K562 (cell line): ENCODE data around the gene ERFL. TPM values are rescaled to one million over a fixed set of nuclear protein-coding genes. Genes with fewer than 3 reads are reported as not detected.

Source experiments
- ATF7 ChIP-seq: fragments of 450-650 bp; IDR thresholded peaks from 2 replicates; pipeline ENCODE4 v1.7.1; 2014; ENCODE audit warnings: mild to moderate bottlenecking, moderate library complexity
- GATAD2A ChIP-seq: fragments of 450-650 bp; IDR thresholded peaks from 2 replicates; pipeline ENCODE4 v1.6.1; 2017
- KDM4B ChIP-seq, 2 experiments: fragments of 450-650 bp in 1 of 2; sonication (generic) in 1 of 2; IDR thresholded peaks; 2 replicates each; pipeline ENCODE4 v1.6.1; 2016 to 2017; ENCODE audit warnings: borderline replicate concordance in 2 of 2, antibody characterized with exemption in 1 of 2, low read depth in 1 of 2, mild to moderate bottlenecking in 1 of 2
- KLF13 ChIP-seq: fragments of 450-650 bp; IDR thresholded peaks from 2 replicates; pipeline ENCODE4 v1.6.1; 2016; ENCODE audit warnings: missing genetic modification characterization, low read depth, mild to moderate bottlenecking, missing compliant biosample characterization, moderate library complexity, borderline replicate concordance
- KLF16 ChIP-seq: IDR thresholded peaks from 2 replicates; pipeline ENCODE4 v1.6.1; 2016; ENCODE audit warnings: antibody characterized with exemption
- NRF1 ChIP-seq, 2 experiments: fragments of 450-650 bp; IDR thresholded peaks in 1 of 2; conservative IDR thresholded peaks in 1 of 2; 2 replicates each; pipeline ENCODE4 v1.6.1; 2014; ENCODE audit warnings: mild to moderate bottlenecking in 2 of 2
- POLR2G ChIP-seq: fragments of 200-400 bp; formaldehyde crosslinking; IDR thresholded peaks from 2 replicates; pipeline ENCODE4 v1.6.1; 2017; ENCODE audit warnings: low read depth, mild to moderate bottlenecking, antibody characterized with exemption, low read length, moderate library complexity
- POU5F1 ChIP-seq: fragments of 150-350 bp; IDR thresholded peaks from 2 replicates; pipeline ENCODE4 v1.6.1; 2014; ENCODE audit warnings: borderline replicate concordance, low read length, low read depth, mild to moderate bottlenecking; ENCODE audit not compliant: partially characterized antibody
- PRPF4 ChIP-seq: fragments of 200-400 bp; formaldehyde crosslinking; IDR thresholded peaks from one replicate; pipeline ENCODE4 v1.6.1; 2017; ENCODE audit warnings: low read length, low read depth, mild to moderate bottlenecking; ENCODE audit not compliant: insufficient read depth, poor library complexity, severe bottlenecking
- RBM34 ChIP-seq: fragments of 200-400 bp; formaldehyde crosslinking; IDR thresholded peaks from 2 replicates; pipeline ENCODE4 v1.6.1; 2018; ENCODE audit warnings: low read length, borderline replicate concordance; ENCODE audit not compliant: insufficient read depth
- REST ChIP-seq, 2 experiments: fragments of 450-650 bp; formaldehyde crosslinking in 1 of 2; IDR thresholded peaks; 2 replicates each; pipeline versions ENCODE4 v1.4.0 to v1.6.1; 2014 to 2020; ENCODE audit warnings: mild to moderate bottlenecking in 2 of 2, borderline replicate concordance in 1 of 2, low read depth in 1 of 2
- SUPT5H ChIP-seq: fragments of 450-650 bp; IDR thresholded peaks from 2 replicates; pipeline ENCODE4 v1.6.1; 2016
- TBP ChIP-seq: optimal IDR thresholded peaks from 2 replicates; pipeline ENCODE3; 2011; ENCODE audit warnings: low read depth, low read length, improper control_type of control experiment
- ZNF77 ChIP-seq: fragments of 250-450 bp; sonication (Bioruptor Pico); IDR thresholded peaks from 2 replicates; pipeline ENCODE4 v1.5.0; 2020
- ZNF778 ChIP-seq: fragments of 450-650 bp; formaldehyde crosslinking; IDR thresholded peaks from 2 replicates; pipeline ENCODE4 v1.4.0; 2020; ENCODE audit warnings: mild to moderate bottlenecking, moderate library complexity
- polyA plus RNA-seq, 8 experiments: library from polyadenylated mRNA; depleted of rRNA in 4 of 8; stranded (reverse) in 5 of 8; unstranded in 3 of 8; fragments of >200 nt; fragmentation: Nextera tagmentation in 2 of 8; fragmentation: Illumina TruSeq in 1 of 8; extraction: Ambion mirVana in 2 of 8; extraction: Trizol in 1 of 8; gene quantifications; 2 replicates each; pipeline versions ENCODE4 v1.2.1 to v1.2.3, GENCODE V29; 2011 to 2014; ENCODE audit warnings: inconsistent platforms in 1 of 8, missing spikeins in 1 of 8
- total RNA-seq, 7 experiments: library from RNA; depleted of rRNA in 6 of 7; stranded (reverse); fragments of >200 nt in 6 of 7; fragmentation: Illumina TruSeq in 2 of 7; extraction: Trizol in 2 of 7; gene quantifications; 2 replicates each; pipeline versions ENCODE4 v1.2.1 to v1.2.3, GENCODE V29; 2011 to 2021; ENCODE audit warnings: low replicate concordance in 1 of 7
- TF ChIP-seq, protein P1 (sequence below), 2 experiments: fragments of 450-650 bp in 1 of 2; IDR thresholded peaks; 2 replicates each; pipeline ENCODE4 v1.6.1; 2011 to 2017; ENCODE audit warnings: low read depth in 2 of 2, antibody characterized with exemption in 1 of 2, borderline replicate concordance in 1 of 2, low read length in 1 of 2, mild to moderate bottlenecking in 1 of 2, mixed read lengths in 1 of 2; ENCODE audit not compliant: control insufficient read depth in 1 of 2

The ERFL gene
- total and polyA plus RNA-seq, 9 of the 15 experiments (the other 6 are each of a cell fraction or from before 2014, with no cell fraction given): 0.07 to 0.75 (median 0.32) TPM; not detected in 4

DNA sequence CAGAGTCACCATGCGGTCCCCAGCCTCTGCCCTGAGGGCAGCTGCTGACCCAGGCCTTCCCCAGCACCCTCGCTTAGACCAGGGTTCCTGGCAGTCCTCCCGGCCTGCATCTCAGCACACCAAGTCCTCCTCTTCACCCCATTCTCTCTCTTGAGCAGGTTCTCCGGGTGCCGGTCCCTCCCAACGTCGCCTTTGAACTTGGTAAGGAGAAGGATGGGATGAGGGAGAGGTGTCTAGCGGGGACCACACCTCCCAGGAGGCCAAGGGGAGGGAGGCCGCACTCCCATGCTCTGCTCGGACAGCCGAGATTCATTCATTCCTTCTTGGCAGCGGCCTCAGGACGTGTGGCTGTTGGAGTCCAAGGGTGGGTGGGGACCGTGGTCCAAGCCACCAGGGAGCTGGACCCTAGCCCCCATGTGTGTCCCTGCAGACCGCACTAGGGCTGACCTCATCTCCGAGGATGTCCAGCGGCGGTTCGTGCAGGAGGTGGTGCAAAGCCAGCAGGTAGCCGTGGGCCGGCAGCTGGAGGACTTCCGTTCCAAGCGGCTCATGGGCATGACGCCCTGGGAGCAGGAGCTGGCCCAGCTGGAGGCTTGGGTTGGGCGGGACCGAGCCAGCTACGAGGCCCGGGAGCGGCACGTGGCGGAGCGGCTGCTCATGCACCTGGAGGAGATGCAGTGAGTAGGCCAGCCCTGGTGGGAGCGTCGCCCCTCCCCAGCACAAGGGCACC, 35.9 kb downstream of the ERFL start (continued):
- TF ChIP-seq GATAD2A (no peak), SUPT5H (0 out of 2 replicates have a peak, but pooled peaks have one; percentile 17), ZNF778 (CRISPR knock-in tag) (no peak), NRF1 (conservative IDR thresholded peaks at IDR 0.05 in 1 of 2, IDR thresholded peaks at IDR 0.05 in 1 of 2) (no peak), PRPF4 (no peak), ATF7 (no peak), KDM4B (IDR thresholded peaks at IDR 0.05; ENCODE audit: borderline replicate concordance in 2 of 2, low read depth in 1 of 2) (no peak), REST (IDR thresholded peaks at IDR 0.05; ENCODE audit: borderline replicate concordance) (no peak), REST (CRISPR knock-in tag; IDR thresholded peaks at IDR 0.05; ENCODE audit: low read depth) (no peak), POU5F1 (no peak), POLR2G (peak; percentile 74), KLF13 (no peak), TBP (no peak), KLF16 (no peak), ZNF77 (CRISPR knock-in tag) (no peak), RBM34 (no peak)
- TF ChIP-seq, protein P1, sequence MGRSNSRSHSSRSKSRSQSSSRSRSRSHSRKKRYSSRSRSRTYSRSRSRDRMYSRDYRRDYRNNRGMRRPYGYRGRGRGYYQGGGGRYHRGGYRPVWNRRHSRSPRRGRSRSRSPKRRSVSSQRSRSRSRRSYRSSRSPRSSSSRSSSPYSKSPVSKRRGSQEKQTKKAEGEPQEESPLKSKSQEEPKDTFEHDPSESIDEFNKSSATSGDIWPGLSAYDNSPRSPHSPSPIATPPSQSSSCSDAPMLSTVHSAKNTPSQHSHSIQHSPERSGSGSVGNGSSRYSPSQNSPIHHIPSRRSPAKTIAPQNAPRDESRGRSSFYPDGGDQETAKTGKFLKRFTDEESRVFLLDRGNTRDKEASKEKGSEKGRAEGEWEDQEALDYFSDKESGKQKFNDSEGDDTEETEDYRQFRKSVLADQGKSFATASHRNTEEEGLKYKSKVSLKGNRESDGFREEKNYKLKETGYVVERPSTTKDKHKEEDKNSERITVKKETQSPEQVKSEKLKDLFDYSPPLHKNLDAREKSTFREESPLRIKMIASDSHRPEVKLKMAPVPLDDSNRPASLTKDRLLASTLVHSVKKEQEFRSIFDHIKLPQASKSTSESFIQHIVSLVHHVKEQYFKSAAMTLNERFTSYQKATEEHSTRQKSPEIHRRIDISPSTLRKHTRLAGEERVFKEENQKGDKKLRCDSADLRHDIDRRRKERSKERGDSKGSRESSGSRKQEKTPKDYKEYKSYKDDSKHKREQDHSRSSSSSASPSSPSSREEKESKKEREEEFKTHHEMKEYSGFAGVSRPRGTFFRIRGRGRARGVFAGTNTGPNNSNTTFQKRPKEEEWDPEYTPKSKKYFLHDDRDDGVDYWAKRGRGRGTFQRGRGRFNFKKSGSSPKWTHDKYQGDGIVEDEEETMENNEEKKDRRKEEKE (IDR thresholded peaks at IDR 0.05; ENCODE audit: borderline replicate concordance in 1 of 2, control insufficient read depth in 1 of 2, low read depth in 2 of 2, low read length in 1 of 2): no peak
